H1 (cell line): ENCODE measurements around the gene CALCOCO2. TPM values are rescaled to one million over a fixed set of nuclear protein-coding genes. Genes with fewer than 3 reads are reported as not detected.

Source experiments
- CTCF ChIA-PET: fragments of 300-600 bp; sonication (Branson Sonifier 250); formaldehyde crosslinking; loops from one replicate; lab custom pipeline; 2021; ENCODE audit not compliant: partially characterized antibody; lab: Charles Lee
- POLR2A ChIA-PET: fragments of 300-600 bp; sonication (Branson Sonifier 250); formaldehyde crosslinking; loops from one replicate; lab custom pipeline; 2021; ENCODE audit warnings: inconsistent platforms; ENCODE audit not compliant: partially characterized antibody; lab: Charles Lee
- DNase-seq, 2 experiments: peaks; one replicate each; pipeline versions ENCODE4 v3.0.0 to v3.0.0-alpha.2; 2010 to 2022; ENCODE audit warnings: low spot score in 2 of 2, low read depth in 1 of 2, mixed read lengths in 1 of 2
- FAIRE-seq: peaks from 2 replicates; lab custom pipeline; 2011; peaks lifted over from hg19 to GRCh38; lab: Jason Lieb, UNC
- H2AFZ ChIP-seq: 2 replicates; pipeline ENCODE4 v1.8.1; 2012; ENCODE audit warnings: low read length, inconsistent platforms
- H2AK5ac ChIP-seq: 2 replicates; pipeline ENCODE4 v1.6.1; 2013; ENCODE audit warnings: low read depth, low read length
- H2BK120ac ChIP-seq: replicated peaks from 2 replicates; pipeline ENCODE3; 2013; ENCODE audit warnings: low read depth, low read length, inconsistent platforms
- H2BK12ac ChIP-seq: 2 replicates; pipeline ENCODE4 v1.6.1; 2013; ENCODE audit warnings: low read depth, low read length
- H2BK15ac ChIP-seq: 2 replicates; pipeline ENCODE4 v1.6.1; 2013; ENCODE audit warnings: low read length
- H2BK20ac ChIP-seq: 2 replicates; pipeline ENCODE4 v1.6.1; 2013; ENCODE audit warnings: low read length
- H2BK5ac ChIP-seq: 2 replicates; pipeline ENCODE4 v1.6.1; 2013; ENCODE audit warnings: low read depth, low read length
- H3K14ac ChIP-seq: 2 replicates; pipeline ENCODE4 v1.6.1; 2013; ENCODE audit warnings: inconsistent platforms; ENCODE audit not compliant: insufficient read length
- H3K18ac ChIP-seq: 2 replicates; pipeline ENCODE4 v1.6.1; 2013; ENCODE audit warnings: low read length; ENCODE audit errors: extremely low read depth
- H3K23ac ChIP-seq: 2 replicates; pipeline ENCODE4 v1.6.1; 2013; ENCODE audit warnings: inconsistent platforms; ENCODE audit not compliant: insufficient read length
- H3K23me2 ChIP-seq: 2 replicates; pipeline ENCODE4 v1.6.1; 2013; ENCODE audit warnings: low read depth, low read length
- H3K27ac ChIP-seq: 2 replicates; pipeline ENCODE4 v1.6.1; 2011; ENCODE audit warnings: low read depth, low read length, inconsistent platforms
- H3K27me3 ChIP-seq, 4 experiments: replicated peaks in 1 of 4; 1 replicate in 1 of 4; 2 replicates in 3 of 4; pipeline versions ENCODE4 v1.6.1 to v1.8.1; 2011 to 2013; ENCODE audit warnings: low read length in 3 of 4, mild to moderate bottlenecking in 3 of 4, inconsistent platforms in 2 of 4, mixed read lengths in 2 of 4, moderate library complexity in 1 of 4; ENCODE audit not compliant: control insufficient read depth in 3 of 4, insufficient read depth in 3 of 4; ENCODE audit errors: extremely low read depth in 1 of 4
- H3K36me3 ChIP-seq, 4 experiments: 2 replicates each; pipeline versions ENCODE4 v1.6.1 to v1.8.1; 2011 to 2013; ENCODE audit warnings: mild to moderate bottlenecking in 4 of 4, low read length in 3 of 4, moderate library complexity in 2 of 4, control low read depth in 1 of 4, inconsistent platforms in 1 of 4; ENCODE audit not compliant: insufficient read depth in 4 of 4, control insufficient read depth in 2 of 4
- H3K4ac ChIP-seq: replicated peaks from 2 replicates; pipeline ENCODE3; 2013; ENCODE audit warnings: low read length, low read depth, mixed read lengths, inconsistent platforms; ENCODE audit not compliant: insufficient read length
- H3K4me1 ChIP-seq, 4 experiments: replicated peaks in 1 of 4; 1 replicate in 1 of 4; 2 replicates in 3 of 4; pipeline versions ENCODE4 v1.6.1 to v1.8.1; 2011 to 2013; ENCODE audit warnings: low read length in 3 of 4, inconsistent platforms in 2 of 4, mixed read lengths in 1 of 4; ENCODE audit not compliant: insufficient read depth in 4 of 4, control insufficient read depth in 3 of 4
- H3K4me2 ChIP-seq, 2 experiments: 2 replicates each; pipeline versions ENCODE4 v1.6.1 to v1.8.1; 2011 to 2013; ENCODE audit warnings: low read depth in 2 of 2, low read length in 2 of 2, control low read depth in 1 of 2, inconsistent platforms in 1 of 2, mild to moderate bottlenecking in 1 of 2; ENCODE audit not compliant: insufficient read depth in 1 of 2
- H3K4me3 ChIP-seq, 4 experiments: fragments of 200-600, 300-600 bp in 1 of 4; sonication (generic), shearing (Covaris generic), sonication (Bioruptor Twin) in 1 of 4; 2 replicates each; pipeline versions ENCODE4 v1.5.1 to v1.8.1; 2011 to 2016; ENCODE audit warnings: low read length in 4 of 4, low read depth in 3 of 4, control low read depth in 2 of 4, inconsistent platforms in 2 of 4, mild to moderate bottlenecking in 2 of 4, mixed read lengths in 1 of 4, moderate library complexity in 1 of 4; ENCODE audit not compliant: insufficient read depth in 2 of 4; ENCODE audit errors: extremely low read depth in 1 of 4
- H3K56ac ChIP-seq: replicated peaks from 2 replicates; pipeline ENCODE3; 2013; ENCODE audit warnings: low read depth, mild to moderate bottlenecking, mixed read lengths, low read length, inconsistent platforms; ENCODE audit not compliant: insufficient read length
- H3K79me1 ChIP-seq: 2 replicates; pipeline ENCODE4 v1.6.1; 2013; ENCODE audit warnings: low read depth, low read length, control low read depth
- H3K79me2 ChIP-seq, 2 experiments: 2 replicates each; pipeline versions ENCODE4 v1.6.1 to v1.8.1; 2012 to 2013; ENCODE audit warnings: low read length in 2 of 2, mild to moderate bottlenecking in 2 of 2, inconsistent platforms in 1 of 2; ENCODE audit not compliant: insufficient read depth in 2 of 2, control insufficient read depth in 1 of 2
- H3K9ac ChIP-seq, 4 experiments: replicated peaks in 1 of 4; 1 replicate in 1 of 4; 2 replicates in 3 of 4; pipeline versions ENCODE4 v1.6.1 to v1.8.1; 2011 to 2013; ENCODE audit warnings: low read depth in 3 of 4, low read length in 3 of 4, control low read depth in 2 of 4, mild to moderate bottlenecking in 2 of 4, moderate library complexity in 2 of 4, inconsistent platforms in 1 of 4; ENCODE audit errors: extremely low read depth in 1 of 4
- H3K9me3 ChIP-seq, 2 experiments: 2 replicates each; pipeline versions ENCODE4 v1.6.1 to v1.8.1; 2012 to 2013; ENCODE audit warnings: mild to moderate bottlenecking in 2 of 2, moderate library complexity in 2 of 2, control low read depth in 1 of 2, inconsistent platforms in 1 of 2, low read depth in 1 of 2, low read length in 1 of 2, mixed read lengths in 1 of 2; ENCODE audit not compliant: insufficient read depth in 2 of 2
- H4K20me1 ChIP-seq, 2 experiments: replicated peaks in 1 of 2; 2 replicates each; pipeline versions ENCODE3 to v1.8.1; 2011 to 2013; ENCODE audit warnings: inconsistent platforms in 2 of 2, low read length in 2 of 2, mild to moderate bottlenecking in 1 of 2; ENCODE audit not compliant: insufficient read depth in 2 of 2, control insufficient read depth in 1 of 2
- H4K5ac ChIP-seq: 2 replicates; pipeline ENCODE4 v1.6.1; 2013; ENCODE audit warnings: low read length, low read depth, mixed read lengths, inconsistent platforms; ENCODE audit not compliant: insufficient read length
- H4K8ac ChIP-seq: 2 replicates; pipeline ENCODE4 v1.8.0; 2013; ENCODE audit warnings: mild to moderate bottlenecking, moderate library complexity, low read length, inconsistent platforms; ENCODE audit not compliant: insufficient read depth; ENCODE audit errors: extremely low read depth
- H4K91ac ChIP-seq: replicated peaks from 2 replicates; pipeline ENCODE3; 2013; ENCODE audit warnings: low read length, mixed read lengths, inconsistent platforms; ENCODE audit not compliant: insufficient read length
- ASH2L ChIP-seq: fragments of 200-600, 300-600 bp; sonication (generic); IDR thresholded peaks from one replicate; pipeline ENCODE4 v1.7.1; 2017; ENCODE audit warnings: low read length
- CEBPB ChIP-seq: IDR thresholded peaks from 2 replicates; pipeline ENCODE4 v1.6.1; 2012; ENCODE audit warnings: low read depth, low read length
- FOSL1 ChIP-seq: IDR thresholded peaks from 2 replicates; pipeline ENCODE4 v1.6.1; 2011; ENCODE audit warnings: mild to moderate bottlenecking, low read depth, low read length, moderate library complexity; ENCODE audit not compliant: insufficient read depth
- GTF2F1 ChIP-seq: IDR thresholded peaks from 2 replicates; pipeline ENCODE4 v1.6.1; 2012; ENCODE audit warnings: low read depth, low read length, improper control_type of control experiment, borderline replicate concordance
- HDAC2 ChIP-seq, 2 experiments: fragments of 300-600 bp in 1 of 2; sonication (generic) in 1 of 2; IDR thresholded peaks; 2 replicates each; pipeline ENCODE4 v1.6.1; 2011 to 2012; ENCODE audit warnings: low read depth in 2 of 2, low read length in 2 of 2, mild to moderate bottlenecking in 2 of 2, moderate library complexity in 2 of 2, borderline replicate concordance in 1 of 2, inconsistent platforms in 1 of 2
- KDM4A ChIP-seq: IDR thresholded peaks from one replicate; pipeline ENCODE4 v1.7.1; 2012; ENCODE audit warnings: low read depth, mild to moderate bottlenecking, moderate library complexity, low read length, inconsistent platforms; ENCODE audit not compliant: severe bottlenecking
- RNF2 ChIP-seq: fragments of 200-900, 300-1000 bp; sonication (generic); IDR thresholded peaks from 2 replicates; pipeline ENCODE4 v1.7.1; 2016; ENCODE audit warnings: borderline replicate concordance, low read depth, mild to moderate bottlenecking, antibody characterized with exemption, low read length; ENCODE audit not compliant: poor library complexity, severe bottlenecking; ENCODE audit errors: missing control alignments
- SIX5 ChIP-seq: IDR thresholded peaks from 2 replicates; pipeline ENCODE4 v1.6.1; 2011; ENCODE audit warnings: mild to moderate bottlenecking, low read depth, low read length
- SP1 ChIP-seq: IDR thresholded peaks from 2 replicates; pipeline ENCODE4 v1.6.1; 2011; ENCODE audit warnings: low read depth, low read length
- SUZ12 ChIP-seq: fragments of 200-600 bp; sonication (generic); IDR thresholded peaks from 2 replicates; pipeline ENCODE4 v1.6.1; 2012; ENCODE audit warnings: mild to moderate bottlenecking, inconsistent platforms, low read length, moderate library complexity, mixed read lengths
- WGBS, 2 experiments: shearing (Covaris generic) in 1 of 2; methylation state at CpG; one replicate each; pipeline versions ENCODE4 v1.1.6 to v1.1.7; 2013 to 2015; ENCODE audit warnings: low lambda C conversion rate in 2 of 2, mixed read lengths in 2 of 2, inconsistent platforms in 1 of 2, low coverage in 1 of 2, missing lambda C conversion rate in 1 of 2; ENCODE audit not compliant: insufficient replicate concordance in 2 of 2, insufficient coverage in 1 of 2, insufficient read length in 1 of 2; ENCODE audit errors: extremely low coverage in 1 of 2, missing lambda C conversion rate in 1 of 2; 5-methylcytosine and 5-hydroxymethylcytosine counted together
- polyA plus RNA-seq, 7 experiments: library from polyadenylated mRNA; depleted of rRNA in 3 of 7; stranded (reverse) in 5 of 7; unstranded in 2 of 7; fragments of >200 nt in 5 of 7; fragments of 200-250 nt in 2 of 7; gene quantifications; 1 replicate in 5 of 7; 2 replicates in 1 of 7; 4 replicates in 1 of 7; pipeline versions ENCODE4 v1.2.1 to v1.2.3, GENCODE V29; 2011 to 2013; ENCODE audit warnings: missing spikeins in 2 of 7, mixed read lengths in 2 of 7
- total RNA-seq: library from RNA; stranded (reverse); fragmentation: NEBNext Ultra II Directional; extraction: Animal tissue kit (Norgen Biotek cat#: 25700); gene quantifications from 2 replicates; pipeline ENCODE4 v1.2.1, GENCODE V29; 2021
- TF ChIP-seq, protein P1 (sequence below): IDR thresholded peaks from 2 replicates; pipeline ENCODE4 v1.6.1; 2012; ENCODE audit warnings: low read length, inconsistent platforms

CALCOCO2 gene
- total and polyA plus RNA-seq, 2 of the 8 experiments (the other 6 are each of a cell fraction or from before 2014, with no cell fraction given) = 12.1 to 31.8 TPM

- Histone ChIP-seq H3K9ac (no peak overlapping the region), H2AK5ac (no peak overlapping the region), H3K56ac (no peak overlapping the region), H3K4ac (no peak overlapping the region), H4K20me1 (no peaks in the 10 kb centered on the region), H2BK120ac (no peak overlapping the region), H3K27me3 (no peaks in the 10 kb centered on the region), H2BK12ac (no peak overlapping the region), H2BK20ac (no peak overlapping the region), H3K4me1 (no peaks in the 10 kb centered on the region), H3K18ac (no peak overlapping the region), H2AFZ (no peak overlapping the region), H4K8ac (no peak overlapping the region), H3K23me2 (no peaks in the 10 kb centered on the region), H3K79me2 (no peaks in the 10 kb centered on the region), H3K36me3 (no peaks in the 10 kb centered on the region), H3K9me3 (no peaks in the 10 kb centered on the region), H3K4me2 (no peak overlapping the region), H3K23ac (no peak overlapping the region), H3K79me1 (no peaks in the 10 kb centered on the region; the same call in 1 of the 2 replicates), H4K5ac (no peak overlapping the region), H2BK15ac (no peak overlapping the region), H2BK5ac (no peak overlapping the region), H3K4me3 (no peak overlapping the region), H3K27ac (no peak overlapping the region), H4K91ac (no peak overlapping the region), H3K14ac (no peak overlapping the region)
- CTCF ChIA-PET = interaction anchor here (1.9 to 88.5 kb wide), 3 partner anchors 4 to 197 kb away, joined by 5 to 2590 read pairs (median 2590); partner anchors contain the start of genes ATP5MC1, CALCOCO2 and TTLL6
- POLR2A ChIA-PET = interaction anchor here (1.6 kb wide), 1 partner anchor 51 kb away, joined by 6 read pairs; the partner anchor contains the start of gene TTLL6
- WGBS, 2 experiments = 84% methylated on average over 3 of the region's 3 CpGs; no CpG with 5 or more reads in 1 of the 2 experiments
- no peak for FAIRE-seq
- no peak for DNase-seq
- TF ChIP-seq FOSL1 = no peak
- no peak for TF ChIP-seq SIX5
- no peak for TF ChIP-seq KDM4A
- no peak for TF ChIP-seq HDAC2 (IDR thresholded peaks at IDR 0.05; ENCODE audit: borderline replicate concordance in 1 of 2, low read depth in 2 of 2, low read length in 2 of 2)
- TF ChIP-seq, protein P1, sequence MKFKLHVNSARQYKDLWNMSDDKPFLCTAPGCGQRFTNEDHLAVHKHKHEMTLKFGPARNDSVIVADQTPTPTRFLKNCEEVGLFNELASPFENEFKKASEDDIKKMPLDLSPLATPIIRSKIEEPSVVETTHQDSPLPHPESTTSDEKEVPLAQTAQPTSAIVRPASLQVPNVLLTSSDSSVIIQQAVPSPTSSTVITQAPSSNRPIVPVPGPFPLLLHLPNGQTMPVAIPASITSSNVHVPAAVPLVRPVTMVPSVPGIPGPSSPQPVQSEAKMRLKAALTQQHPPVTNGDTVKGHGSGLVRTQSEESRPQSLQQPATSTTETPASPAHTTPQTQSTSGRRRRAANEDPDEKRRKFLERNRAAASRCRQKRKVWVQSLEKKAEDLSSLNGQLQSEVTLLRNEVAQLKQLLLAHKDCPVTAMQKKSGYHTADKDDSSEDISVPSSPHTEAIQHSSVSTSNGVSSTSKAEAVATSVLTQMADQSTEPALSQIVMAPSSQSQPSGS = no peak
- no peak for TF ChIP-seq CEBPB
- TF ChIP-seq SP1 = no peak
- no peak for TF ChIP-seq RNF2
- no peak for TF ChIP-seq ASH2L
- TF ChIP-seq SUZ12 = no peak
- no peak for TF ChIP-seq GTF2F1
Observed at GRCh38 chr17:48868916-48869500, 38.2 kb downstream of the CALCOCO2 start.
